Subcutaneous abdominal adipose tissue (tissue), 5 donors: ENCODE results near the gene COL2A1.

Experiments used
- H3K27ac ChIP-seq: one replicate; pipeline ENCODE4 v1.7.0; 2013; ENCODE audit warnings: low read depth, mild to moderate bottlenecking, inconsistent platforms, low read length, moderate library complexity
- H3K27me3 ChIP-seq, 5 donors: one replicate each; pipeline ENCODE4 v1.7.0; 2013; ENCODE audit warnings: low read length in 5 of 5, inconsistent platforms in 1 of 5; ENCODE audit not compliant: control insufficient read depth in 5 of 5, insufficient read depth in 4 of 5
- H3K36me3 ChIP-seq, 5 donors: one replicate each; pipeline ENCODE4 v1.7.0; 2013; ENCODE audit warnings: low read length in 5 of 5; ENCODE audit not compliant: control insufficient read depth in 5 of 5, insufficient read depth in 5 of 5
- H3K4me1 ChIP-seq, 5 donors: one replicate each; pipeline ENCODE4 v1.7.0; 2013; ENCODE audit warnings: low read length in 5 of 5, mild to moderate bottlenecking in 3 of 5, moderate library complexity in 1 of 5; ENCODE audit not compliant: control insufficient read depth in 5 of 5, insufficient read depth in 5 of 5
- H3K4me3 ChIP-seq, 5 donors: one replicate each; pipeline ENCODE4 v1.7.0; 2013; ENCODE audit warnings: low read length in 5 of 5, low read depth in 1 of 5
- H3K9ac ChIP-seq, 5 donors: one replicate each; pipeline ENCODE4 v1.7.0; 2013; ENCODE audit warnings: low read length in 5 of 5, mild to moderate bottlenecking in 4 of 5, moderate library complexity in 3 of 5
- H3K9me3 ChIP-seq, 5 donors: one replicate each; pipeline ENCODE4 v1.7.0; 2013; ENCODE audit warnings: low read length in 5 of 5; ENCODE audit not compliant: control insufficient read depth in 5 of 5
- donor health status: healthy.
- donor health status: healthy.
- donor health status: healthy.
- donor health status: healthy.
- donor health status: healthy.

Gene COL2A1

DNA sequence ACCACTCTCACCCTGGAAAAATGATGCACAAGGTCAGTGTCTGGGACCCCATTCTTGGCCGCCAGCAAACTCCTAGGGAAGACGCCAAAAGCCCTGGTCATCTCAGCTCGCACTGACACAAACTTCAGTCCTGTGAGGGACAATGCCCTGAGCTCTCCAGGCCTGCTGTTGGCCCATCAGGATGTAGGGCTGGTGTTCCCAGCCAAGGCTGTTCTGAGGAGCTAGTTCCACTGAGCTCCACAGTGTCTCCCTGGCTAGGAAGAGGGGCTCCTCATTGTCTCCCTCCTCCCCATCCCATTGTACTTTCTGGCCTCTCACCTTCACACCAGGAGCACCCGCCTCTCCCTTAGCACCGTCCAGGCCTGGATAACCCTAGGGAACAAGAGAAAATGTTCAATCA lies 10.8 kb downstream of the COL2A1 start:
- H3K27ac ChIP-seq: no peak overlapping the region
- H3K9me3 ChIP-seq: no peaks in the 10 kb centered on the region
- H3K36me3 ChIP-seq: no peaks in the 10 kb centered on the region
- H3K4me3 ChIP-seq: no peak overlapping the region
- H3K4me1 ChIP-seq: peaks cover 0 to 9% (median 7%) of the 10 kb centered on the region in 5 donors
- H3K9ac ChIP-seq: no peak overlapping the region
- peaks cover under 1 to 12% (median 5%) of the 10 kb centered on the region in 5 donors for H3K27me3 ChIP-seq

- H3K27me3 ChIP-seq: peaks cover 0 to 11% (median 7%) of the 10 kb centered on the region in 5 donors
- H3K4me3 ChIP-seq: no peak overlapping the region
- H3K9me3 ChIP-seq: no peaks in the 10 kb centered on the region
- H3K4me1 ChIP-seq: peaks cover under 1 to 16% (median 10%) of the 10 kb centered on the region in 5 donors
- no peaks in the 10 kb centered on the region for H3K36me3 ChIP-seq
- H3K27ac ChIP-seq: no peak overlapping the region
- no peak overlapping the region for H3K9ac ChIP-seq
These were observed 11.5 kb downstream of the COL2A1 start for GRCh38 chr12:47992776-47993175.

DNA sequence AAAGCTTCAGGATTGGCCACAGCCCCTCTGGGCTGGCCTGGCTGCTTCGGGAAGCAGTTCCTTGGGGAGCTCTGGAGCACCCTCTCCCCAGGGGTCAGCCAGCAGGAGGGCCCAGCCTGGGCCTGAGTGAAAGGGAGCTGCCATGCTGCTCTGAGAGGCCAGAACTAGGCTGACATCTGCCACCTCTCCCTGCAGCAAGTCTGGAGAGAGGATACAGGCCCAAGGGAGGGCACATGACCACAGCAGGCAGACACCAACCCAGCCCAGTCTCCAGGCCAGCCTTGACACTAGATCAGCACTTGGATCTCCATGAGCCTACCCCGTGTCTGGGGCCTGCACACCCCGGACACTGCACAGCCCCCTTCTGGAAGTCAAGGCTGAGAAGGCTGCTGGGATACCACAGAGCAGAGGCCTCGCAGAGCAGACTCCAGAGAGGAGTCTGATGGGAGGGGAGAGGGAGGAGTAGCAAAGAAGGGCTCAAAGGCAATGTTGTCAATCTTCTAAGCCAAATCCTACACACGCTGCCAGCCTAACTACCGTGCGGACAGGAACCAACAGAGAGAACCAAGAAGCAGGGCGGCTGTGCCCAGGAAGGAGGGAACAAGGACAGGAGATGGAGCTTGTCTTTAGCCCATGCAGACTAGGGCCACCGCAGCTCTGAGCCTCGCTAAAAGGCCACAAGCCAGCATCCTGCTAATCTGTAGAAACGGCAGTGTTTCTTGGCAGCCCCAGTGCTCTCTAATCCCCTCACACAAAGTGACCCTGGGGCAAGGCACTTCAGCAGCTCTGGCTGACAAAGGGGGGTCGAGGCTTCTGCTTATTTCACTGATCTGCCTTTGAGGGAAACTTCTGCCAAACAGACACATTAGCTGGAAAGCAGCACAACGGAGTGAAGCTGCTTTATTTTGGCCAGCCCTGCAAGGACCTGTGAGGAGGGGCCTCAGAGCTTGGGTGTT lies 12.9 kb downstream of the COL2A1 start:
- Histone ChIP-seq H3K4me3 (no peak overlapping the region), H3K36me3 (no peaks in the 10 kb centered on the region), H3K27me3 (peaks cover 0 to 13% (median 11%) of the 10 kb centered on the region in 5 donors), H3K9ac (no peak overlapping the region), H3K27ac (no peak overlapping the region), H3K9me3 (no peaks in the 10 kb centered on the region), H3K4me1 (peaks cover 2 to 18% (median 10%) of the 10 kb centered on the region in 5 donors)

DNA sequence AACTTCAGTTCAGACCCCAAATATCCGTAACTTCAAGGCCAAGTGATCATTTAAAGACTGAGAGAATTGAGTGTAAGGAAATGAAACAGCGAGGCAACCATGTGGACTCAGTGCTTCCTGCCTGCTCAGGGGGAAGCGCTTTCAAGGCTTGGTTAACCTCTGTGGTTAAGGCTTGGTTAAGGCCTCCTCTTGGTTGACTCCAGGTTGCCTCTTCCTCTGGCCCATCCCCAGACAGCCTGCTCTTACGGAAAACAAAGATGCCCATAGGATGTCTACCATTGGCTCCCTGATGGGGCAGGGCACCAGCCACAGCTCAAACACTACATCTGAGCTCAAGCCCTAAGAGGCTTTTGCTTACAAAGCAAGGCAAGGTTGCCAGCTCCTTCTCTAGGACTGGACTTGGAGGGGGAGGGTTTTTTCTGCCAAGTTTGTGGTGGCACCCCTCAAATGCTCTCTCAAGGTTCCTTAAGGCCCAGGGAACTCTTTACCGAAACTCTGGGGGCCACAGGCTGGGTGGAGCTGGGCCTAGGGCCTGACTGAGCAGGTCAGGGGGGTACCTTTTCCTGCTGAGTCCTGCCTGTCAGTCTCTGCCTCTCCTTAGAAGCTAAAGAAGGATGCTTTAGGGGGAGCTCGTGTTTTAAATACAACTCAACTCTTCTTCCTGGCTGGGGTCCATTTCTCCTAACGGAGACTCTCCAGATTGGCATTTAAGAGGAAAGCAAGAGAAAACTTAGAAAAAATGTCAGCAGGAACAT lies 13.7 kb downstream of the COL2A1 start:
- H3K9ac ChIP-seq: no peak overlapping the region
- no peaks in the 10 kb centered on the region for H3K9me3 ChIP-seq
- no peak overlapping the region for H3K4me3 ChIP-seq
- H3K27ac ChIP-seq: no peak overlapping the region
- no peaks in the 10 kb centered on the region for H3K36me3 ChIP-seq
- peaks cover 0 to 13% (median 11%) of the 10 kb centered on the region in 5 donors for H3K27me3 ChIP-seq
- peaks cover 0 to 10% (median 6%) of the 10 kb centered on the region in 5 donors for H3K4me1 ChIP-seq

DNA sequence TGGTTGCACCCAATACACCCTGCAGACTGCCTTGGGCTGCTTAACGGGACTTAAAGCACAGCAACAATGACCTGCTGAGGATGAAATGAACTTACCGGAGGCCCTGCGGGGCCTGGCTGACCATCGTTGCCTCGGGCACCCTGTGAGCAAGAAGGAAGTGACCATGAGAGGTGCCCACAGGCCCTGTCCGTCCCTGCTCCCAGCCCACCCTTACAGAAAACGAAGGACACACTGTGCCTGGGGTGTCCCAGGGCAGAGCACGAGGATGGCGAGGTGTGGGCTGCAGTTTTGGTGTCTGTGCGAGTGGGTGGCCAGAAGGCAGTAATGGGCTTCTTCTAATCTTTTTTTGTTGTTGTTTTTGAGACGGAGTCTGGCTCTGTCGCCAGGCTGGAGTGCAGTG lies 14.6 kb downstream of the COL2A1 start:
- H3K36me3 ChIP-seq: no peaks in the 10 kb centered on the region
- peaks cover 0 to 13% (median 11%) of the 10 kb centered on the region in 5 donors for H3K27me3 ChIP-seq
- peaks cover 0 to 10% (median 6%) of the 10 kb centered on the region in 5 donors for H3K4me1 ChIP-seq
- no peak overlapping the region for H3K9ac ChIP-seq
- H3K4me3 ChIP-seq: no peak overlapping the region
- no peaks in the 10 kb centered on the region for H3K9me3 ChIP-seq
- no peak overlapping the region for H3K27ac ChIP-seq

GRCh38 chr12:47989023-47989417 lies 15.3 kb downstream of the COL2A1 start:
- Histone ChIP-seq H3K27me3 (peaks cover 0 to 16% (median 5%) of the 10 kb centered on the region in 5 donors), H3K27ac (no peak overlapping the region), H3K9me3 (no peaks in the 10 kb centered on the region), H3K4me1 (peaks cover 0 to 10% (median 6%) of the 10 kb centered on the region in 5 donors), H3K36me3 (no peaks in the 10 kb centered on the region), H3K4me3 (no peak overlapping the region), H3K9ac (no peak overlapping the region)

DNA sequence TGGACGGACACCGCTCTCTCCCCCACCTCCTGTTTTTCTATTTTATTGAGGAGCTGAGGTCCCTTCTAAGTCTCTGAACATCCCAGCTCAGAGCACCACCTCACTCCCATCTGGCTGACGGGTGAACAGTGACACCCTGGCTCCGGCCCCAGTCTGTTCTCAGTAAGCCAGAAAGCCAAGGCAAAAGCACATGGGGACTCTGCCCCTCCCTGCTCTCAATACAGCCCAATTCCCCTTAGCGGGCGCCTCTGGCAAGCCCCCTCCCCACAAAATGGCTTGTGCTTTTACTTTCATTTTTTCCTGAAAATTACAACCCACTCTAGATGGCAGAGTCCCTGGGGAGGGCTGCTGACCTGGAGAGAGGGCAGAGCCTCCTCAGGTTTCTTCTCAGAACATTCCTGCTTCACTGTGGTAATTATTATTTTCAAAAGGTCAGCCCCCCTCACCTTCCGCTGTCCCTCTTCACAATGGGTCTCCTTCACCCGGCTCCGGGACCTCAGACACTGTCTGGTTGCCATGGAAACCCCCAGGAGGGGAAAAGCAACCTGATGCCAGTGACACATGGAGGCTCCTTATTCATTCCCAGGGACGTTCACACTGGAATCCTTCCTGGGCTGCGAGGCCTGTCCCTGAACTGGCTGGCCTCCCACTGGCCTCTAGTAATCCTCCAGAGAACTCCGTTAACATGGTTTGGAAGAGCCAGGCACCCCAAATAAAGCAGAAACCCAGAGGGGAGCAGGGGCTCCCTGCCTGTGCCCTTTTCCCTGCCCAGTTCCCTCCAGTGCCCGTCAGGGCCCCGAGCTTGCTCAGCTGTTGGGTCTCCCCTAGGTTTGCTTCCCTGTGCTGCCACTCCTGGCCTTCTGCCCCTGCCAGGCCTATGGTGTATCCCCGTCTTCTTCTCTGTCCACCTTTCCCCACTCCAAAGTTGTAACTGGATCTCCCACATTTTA lies 15.9 kb downstream of the COL2A1 start:
- H3K9me3 ChIP-seq: no peaks in the 10 kb centered on the region
- no peaks in the 10 kb centered on the region for H3K36me3 ChIP-seq
- no peak overlapping the region for H3K9ac ChIP-seq
- no peak overlapping the region for H3K27ac ChIP-seq
- H3K4me1 ChIP-seq: peaks cover 0 to 10% (median 6%) of the 10 kb centered on the region in 5 donors
- peaks cover 0 to 15% (median 3%) of the 10 kb centered on the region in 5 donors for H3K27me3 ChIP-seq
- H3K4me3 ChIP-seq: no peak overlapping the region

GRCh38 chr12:47987411-47988072 lies 16.7 kb downstream of the COL2A1 start:
- H3K36me3 ChIP-seq: no peaks in the 10 kb centered on the region
- no peaks in the 10 kb centered on the region for H3K9me3 ChIP-seq
- peaks cover 0 to 15% (median 3%) of the 10 kb centered on the region in 5 donors for H3K27me3 ChIP-seq
- H3K4me3 ChIP-seq: no peak overlapping the region
- H3K27ac ChIP-seq: no peak overlapping the region
- peaks cover 0 to 10% (median 6%) of the 10 kb centered on the region in 5 donors for H3K4me1 ChIP-seq
- no peak overlapping the region for H3K9ac ChIP-seq

- Histone ChIP-seq H3K4me3 (no peak overlapping the region), H3K36me3 (no peaks in the 10 kb centered on the region), H3K9me3 (no peaks in the 10 kb centered on the region), H3K27me3 (peaks cover 0 to 11% (median 4%) of the 10 kb centered on the region in 5 donors), H3K27ac (no peak overlapping the region), H3K9ac (no peak overlapping the region), H3K4me1 (peaks cover 0 to 10% (median 6%) of the 10 kb centered on the region in 5 donors)
These were observed 17.4 kb downstream of the COL2A1 start for GRCh38 chr12:47986832-47987231.
